ENCODE results near the gene SLC22A16.
"Not testable (repeated sequence)": the region's sequence is repeated elsewhere in the genome, so short reads cannot be mapped to it uniquely, and the experiment has no call there.

SLC22A16 gene

DNA sequence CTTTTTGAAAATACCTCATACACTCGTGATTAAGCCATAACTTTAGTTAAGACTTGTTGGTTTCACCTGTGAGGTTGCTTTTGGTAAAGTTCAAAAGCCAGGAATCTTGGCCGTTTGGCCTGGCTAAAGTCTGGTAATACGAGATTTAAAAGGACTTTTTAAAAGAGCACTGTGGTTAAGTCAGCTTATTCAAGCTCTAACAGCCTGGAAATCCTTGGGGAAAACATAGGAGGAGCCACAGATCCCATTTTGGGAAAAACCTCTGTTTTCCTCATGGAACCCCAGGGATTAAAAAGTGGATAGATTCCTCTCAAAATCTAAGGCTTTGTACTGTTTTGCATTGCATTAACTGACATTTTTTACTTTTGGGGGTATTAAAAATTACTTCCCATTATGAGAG, 13.7 kb upstream of the SLC22A16 start:
- DNase-seq (ENCODE audit: low spot score) = no peak

DNA sequence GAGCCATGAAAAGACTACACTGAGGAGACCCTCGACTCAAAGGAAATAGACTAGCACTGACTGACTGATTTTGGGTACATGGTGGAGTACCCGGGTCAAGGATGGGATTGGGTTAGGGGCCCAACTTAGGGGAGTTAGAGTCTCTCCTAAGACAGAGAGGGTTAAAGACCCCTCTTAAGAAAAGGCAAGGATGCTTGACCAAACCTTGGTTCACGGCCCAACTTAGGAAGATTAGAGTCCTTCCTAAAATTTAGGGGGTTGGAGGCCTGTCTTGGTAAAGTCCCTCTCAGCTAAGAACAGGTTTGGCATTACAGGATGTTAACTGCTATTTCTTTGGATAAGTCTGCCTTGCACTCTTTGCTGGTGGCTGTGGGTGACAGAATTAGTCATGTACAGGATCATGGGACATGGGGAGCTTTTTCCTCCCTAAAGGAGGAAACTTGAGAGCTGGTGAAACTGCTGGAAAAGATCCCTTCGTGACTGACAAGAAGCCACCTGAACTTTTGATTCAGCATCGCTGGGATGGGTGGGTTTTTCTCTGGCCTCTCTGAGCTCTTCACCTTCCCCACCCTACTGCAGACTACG, 12.3 kb upstream of the SLC22A16 start:
- no peak for DNase-seq (ENCODE audit: low spot score)

DNA sequence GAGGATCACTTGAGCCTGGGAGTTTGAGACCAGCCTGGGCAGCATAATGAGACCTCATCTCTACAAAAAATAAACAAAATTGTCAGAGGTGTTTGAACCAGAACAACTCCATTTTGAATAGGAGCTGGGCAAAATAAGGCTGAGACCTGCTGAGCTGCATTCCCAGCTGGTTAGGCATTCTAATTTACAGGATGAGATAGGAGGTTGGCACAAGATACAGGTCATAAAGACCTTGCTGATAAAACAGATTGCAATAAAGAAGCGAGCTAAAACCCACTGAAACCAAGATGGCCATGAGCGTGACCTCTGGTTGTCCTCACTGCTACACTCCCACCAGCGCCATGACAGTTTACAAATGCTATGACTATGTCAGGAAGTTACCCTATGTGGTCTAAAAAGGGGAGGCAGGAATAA, 11.6 kb upstream of the SLC22A16 start:
- not testable (repeated sequence) for DNase-seq (ENCODE audit: low spot score)

DNA sequence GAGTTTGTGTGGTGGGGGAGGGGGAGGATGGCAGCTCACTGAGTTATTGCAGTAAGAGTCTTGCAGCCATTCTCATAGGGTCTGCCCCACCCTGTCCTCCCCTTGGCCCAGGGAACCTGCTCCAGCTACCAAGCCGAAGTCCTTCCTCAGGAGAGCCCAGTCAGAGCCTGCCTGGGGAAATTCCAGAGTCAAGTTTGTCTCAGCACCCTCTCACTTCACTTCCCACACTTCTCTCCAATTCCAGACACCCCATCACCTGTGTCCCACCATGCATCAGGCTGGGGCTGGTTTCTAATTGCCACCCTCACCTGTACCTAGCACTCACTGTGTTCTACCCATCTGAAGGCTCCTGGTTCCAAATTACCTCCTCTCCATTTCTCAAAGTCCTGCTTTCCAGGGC, 10.3 kb upstream of the SLC22A16 start:
- DNase-seq (ENCODE audit: low spot score) = no peak

DNA sequence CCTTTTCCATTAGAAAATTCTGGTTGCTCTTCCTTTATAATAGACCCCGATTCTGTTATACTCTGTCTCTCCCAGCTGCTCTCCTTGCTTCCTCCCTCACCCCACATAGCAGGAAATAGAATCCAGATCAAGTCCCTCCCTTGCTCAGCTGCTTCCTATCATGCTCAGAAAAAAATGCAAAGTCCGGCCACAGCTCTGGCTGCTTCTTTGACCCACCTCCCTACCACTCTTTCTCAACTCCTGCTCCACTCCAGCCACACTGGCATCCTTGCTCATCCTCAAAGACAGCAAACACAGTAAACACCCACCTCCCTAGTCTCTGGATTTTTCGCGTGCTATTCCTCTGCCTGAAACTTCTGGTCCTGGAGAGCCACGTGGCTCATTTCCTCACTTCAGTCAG, 9.1 kb upstream of the SLC22A16 start:
- DNase-seq (ENCODE audit: low spot score) = no peak

DNA sequence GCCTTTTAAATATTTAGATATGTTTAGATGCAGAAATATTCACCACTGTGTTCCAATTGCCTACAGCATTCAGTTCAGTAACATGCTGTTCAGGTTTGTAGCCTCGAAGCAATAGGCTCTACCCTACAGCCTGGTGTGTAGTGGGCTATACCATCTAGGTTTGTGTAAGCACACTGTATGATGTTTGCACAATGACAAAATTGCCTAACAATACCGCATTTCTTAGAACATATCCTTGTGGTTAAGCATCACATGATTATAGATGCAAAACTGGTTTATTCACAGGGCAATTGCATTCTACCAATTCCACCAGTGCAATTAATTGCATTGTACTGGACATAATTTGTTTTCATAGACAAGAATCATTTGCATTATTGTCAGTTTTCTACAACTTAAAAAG, 7.9 kb upstream of the SLC22A16 start:
- no peak for DNase-seq (ENCODE audit: low spot score)

DNA sequence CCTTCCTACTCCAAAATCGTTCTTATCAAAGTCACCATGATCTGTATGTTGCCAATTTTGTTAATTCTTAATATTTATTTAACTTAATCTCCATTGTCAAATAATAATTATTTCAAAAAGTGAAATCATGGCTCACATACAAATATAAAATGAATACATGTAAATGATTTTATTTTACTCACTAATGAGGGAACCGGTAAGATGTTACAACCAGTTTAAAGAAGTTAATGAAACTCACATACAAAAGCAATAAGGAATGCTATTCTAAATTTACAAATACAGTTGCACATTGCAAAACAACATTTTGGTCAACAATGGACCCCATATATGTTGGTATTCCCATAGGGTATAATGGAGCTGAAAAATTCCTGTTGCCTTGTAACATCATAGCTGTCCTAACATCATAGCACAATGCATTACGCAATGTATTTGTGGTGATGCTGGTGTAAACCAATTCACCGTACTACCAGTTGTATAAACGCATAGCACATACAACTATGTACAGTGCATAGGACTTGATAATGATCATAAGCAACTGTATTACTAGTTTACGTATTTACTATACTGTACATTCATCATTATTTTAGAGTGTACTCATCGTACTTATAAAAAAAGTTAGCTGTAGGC, 6.5 kb upstream of the SLC22A16 start:
- no peak for DNase-seq (ENCODE audit: low spot score)

DNA sequence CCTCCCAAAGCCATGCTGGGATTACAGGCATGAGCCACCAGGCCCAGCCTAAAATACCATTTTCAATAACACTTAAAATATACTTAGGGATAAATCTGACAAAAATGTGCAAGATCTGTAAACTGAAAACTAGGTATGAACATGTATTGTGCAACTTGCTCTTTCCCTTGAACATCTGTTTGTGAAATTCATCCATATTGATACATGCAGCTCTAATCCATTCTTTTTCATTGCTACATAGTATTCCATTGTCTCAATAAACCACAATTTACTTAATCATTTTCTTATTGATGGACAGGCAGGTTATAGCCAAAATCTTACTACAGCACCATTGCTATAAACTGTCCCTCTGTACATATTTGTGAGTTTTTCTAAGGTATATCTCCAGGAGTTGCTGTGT, 4.7 kb upstream of the SLC22A16 start:
- no peak for DNase-seq (ENCODE audit: low spot score)

DNA sequence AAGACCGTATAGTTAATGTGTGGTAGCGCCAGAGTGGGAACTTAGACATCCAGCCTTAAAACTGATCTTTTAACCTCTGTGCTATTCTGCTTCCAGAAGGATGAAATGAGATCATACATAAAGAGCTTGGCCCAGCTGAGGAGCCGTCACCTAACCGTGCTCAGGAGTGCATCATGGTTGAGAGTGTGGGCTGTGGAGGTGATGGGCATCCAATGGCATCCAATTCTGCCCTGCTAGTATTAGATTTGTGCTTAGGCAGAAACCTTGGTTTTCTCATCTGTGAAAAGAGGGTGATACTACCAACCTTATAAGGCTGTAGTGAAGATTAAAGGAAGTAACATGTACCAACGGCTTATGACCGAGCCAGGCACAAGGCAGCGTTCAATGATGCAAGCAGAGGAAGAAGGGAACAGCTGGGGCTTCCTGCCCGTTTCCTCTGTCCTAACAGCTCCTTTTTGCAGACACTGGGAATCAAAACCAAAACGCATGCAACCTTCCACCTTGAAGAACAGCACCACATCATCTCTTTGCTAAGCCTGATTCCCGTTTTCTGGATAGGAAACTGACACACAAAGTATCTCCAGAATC, 1.3 kb downstream of the SLC22A16 start:
- DNase-seq (ENCODE audit: low spot score) = peak; percentile 11

DNA sequence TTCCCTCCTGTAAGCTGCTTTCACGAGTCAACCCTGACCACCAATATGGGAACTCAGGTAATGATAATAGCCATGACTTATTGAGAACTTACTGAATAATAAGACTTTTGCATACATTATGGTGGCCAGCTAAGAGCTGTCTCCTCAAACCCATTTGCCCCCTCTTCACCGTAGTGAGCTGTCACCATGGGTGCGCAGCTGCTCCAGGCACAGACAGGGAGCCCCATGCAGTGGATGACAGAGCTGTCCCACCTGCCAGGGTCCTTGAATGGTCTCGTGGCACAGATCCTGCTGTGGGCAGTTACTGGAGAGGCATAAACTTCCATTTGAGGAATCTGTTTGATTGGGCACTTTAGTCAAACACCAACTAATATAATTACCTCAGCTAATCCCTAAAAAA, 1.9 kb downstream of the SLC22A16 start:
- DNase-seq (ENCODE audit: low spot score) = no peak

DNA sequence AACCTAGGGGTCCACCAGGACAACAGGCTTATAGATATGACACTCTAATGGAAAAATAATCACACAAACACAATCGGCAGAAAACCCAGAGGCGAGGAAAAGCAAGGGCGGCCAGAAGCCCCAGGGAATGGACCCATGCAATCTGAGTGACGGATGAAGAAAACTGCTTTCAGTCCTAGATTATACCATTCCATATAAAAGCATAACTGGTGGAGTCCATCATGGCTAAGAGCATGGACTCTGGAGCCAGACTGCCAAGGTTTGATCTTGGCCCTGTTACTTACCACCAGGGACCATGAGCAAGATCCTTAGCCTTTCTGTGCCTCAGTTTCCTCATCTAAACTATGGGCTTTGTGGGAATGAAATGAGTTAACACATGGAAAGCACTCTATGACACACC, 3.7 kb downstream of the SLC22A16 start:
- DNase-seq (ENCODE audit: low spot score) = no peak

DNA sequence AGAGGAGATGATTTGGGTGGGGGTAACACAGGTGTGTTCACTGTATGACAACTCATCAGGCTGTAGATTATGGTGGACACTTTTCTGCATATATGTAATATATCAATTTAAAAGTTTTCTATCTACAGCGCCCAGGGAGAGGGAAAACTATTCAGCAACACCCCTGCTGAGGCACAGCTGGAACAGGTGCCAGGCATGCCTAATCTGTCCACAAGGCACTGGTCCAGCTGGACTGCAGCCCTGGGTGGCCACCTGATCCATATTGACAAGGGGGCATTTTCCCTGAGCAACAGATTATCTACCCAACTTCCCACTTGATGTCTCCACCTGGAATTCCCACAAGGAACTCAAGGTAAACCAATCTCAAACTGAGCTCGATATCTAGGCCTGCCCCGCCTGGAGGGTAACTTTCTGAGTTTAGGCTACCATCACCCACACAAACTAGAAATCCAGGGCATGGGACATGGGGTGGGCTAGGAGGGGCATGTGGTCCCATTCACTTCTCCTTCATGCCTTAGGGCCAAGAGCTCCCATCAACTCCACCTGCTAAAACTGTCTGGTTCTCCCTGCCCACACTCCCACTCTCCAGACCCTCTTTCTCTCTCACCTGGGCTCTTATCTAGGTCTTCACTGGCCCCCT, 4.6 kb downstream of the SLC22A16 start:
- DNase-seq (ENCODE audit: low spot score) = no peak

DNA sequence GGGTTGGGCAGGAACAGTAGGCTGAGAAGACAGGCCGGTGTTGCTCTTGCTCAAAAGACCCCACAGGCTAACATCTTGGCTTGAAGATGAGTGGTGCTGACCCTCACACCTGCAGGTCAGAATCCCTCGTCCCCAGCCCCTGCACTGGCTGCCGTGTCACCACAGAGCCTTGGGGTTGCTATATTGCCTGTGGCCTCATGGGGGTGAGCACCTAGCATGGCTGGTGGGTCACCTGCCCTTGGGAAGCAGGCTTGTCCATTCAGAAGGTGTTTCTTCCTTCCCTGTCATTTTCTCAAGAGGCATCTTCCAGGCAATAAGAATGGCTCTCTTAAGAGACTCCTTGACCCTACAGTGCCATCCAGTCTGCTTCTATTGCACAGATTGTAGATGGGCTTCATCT, 7.7 kb downstream of the SLC22A16 start:
- DNase-seq (ENCODE audit: low spot score) = no peak

DNA sequence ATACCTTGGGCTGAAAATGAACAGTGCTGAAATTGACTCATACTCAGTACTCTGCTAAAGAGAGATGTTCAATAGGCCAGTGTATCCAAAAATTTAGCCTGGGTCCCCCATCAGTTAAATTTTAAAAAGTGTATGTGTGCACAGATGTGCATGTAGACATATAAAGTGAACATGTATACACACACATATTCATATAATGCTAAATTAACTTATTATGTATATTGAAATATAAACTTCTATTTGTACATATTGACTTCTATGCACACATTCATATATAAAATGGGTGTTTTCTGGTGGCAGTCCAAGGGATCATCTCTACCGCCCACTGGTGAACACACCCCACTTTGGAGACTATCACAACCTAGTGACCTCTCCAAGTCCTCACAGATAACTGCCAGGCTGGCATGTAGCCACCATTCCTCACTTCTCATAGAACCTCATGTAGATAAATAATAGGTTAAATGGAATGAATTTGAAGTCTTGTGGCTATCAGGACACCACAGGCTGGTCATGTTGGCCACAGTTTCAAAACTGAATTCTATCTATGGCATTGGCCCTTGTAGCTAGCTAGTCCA, 8.8 kb downstream of the SLC22A16 start:
- no peak for DNase-seq (ENCODE audit: low spot score)

DNA sequence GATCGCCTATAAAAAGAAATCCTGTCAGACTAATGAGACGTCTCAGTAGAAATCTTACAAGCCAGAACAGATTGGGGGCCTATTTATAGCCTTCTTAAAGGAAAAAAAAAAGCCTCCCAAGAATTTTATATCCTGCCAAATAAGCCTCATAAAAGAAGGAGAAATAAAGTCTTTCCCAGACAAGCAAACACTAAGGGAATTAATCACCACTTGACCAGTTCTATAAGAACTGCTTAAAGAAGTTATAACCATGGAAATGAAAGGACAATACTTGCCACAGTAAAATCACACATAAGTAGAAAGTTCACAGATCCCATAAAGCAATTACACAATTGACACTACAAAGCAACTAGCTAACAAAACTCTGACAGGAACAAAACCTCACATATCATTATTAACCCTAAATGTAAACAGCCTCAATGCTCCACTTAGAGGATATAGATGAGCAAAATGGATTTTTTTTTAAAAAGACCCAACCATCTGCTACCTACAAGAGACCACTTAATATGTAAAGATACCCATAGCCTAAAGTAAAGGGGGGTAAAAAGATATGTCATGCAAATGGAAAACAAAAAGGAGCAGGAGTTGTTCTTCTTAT, 13.4 kb downstream of the SLC22A16 start:
- DNase-seq (ENCODE audit: low spot score) = no peak

DNA sequence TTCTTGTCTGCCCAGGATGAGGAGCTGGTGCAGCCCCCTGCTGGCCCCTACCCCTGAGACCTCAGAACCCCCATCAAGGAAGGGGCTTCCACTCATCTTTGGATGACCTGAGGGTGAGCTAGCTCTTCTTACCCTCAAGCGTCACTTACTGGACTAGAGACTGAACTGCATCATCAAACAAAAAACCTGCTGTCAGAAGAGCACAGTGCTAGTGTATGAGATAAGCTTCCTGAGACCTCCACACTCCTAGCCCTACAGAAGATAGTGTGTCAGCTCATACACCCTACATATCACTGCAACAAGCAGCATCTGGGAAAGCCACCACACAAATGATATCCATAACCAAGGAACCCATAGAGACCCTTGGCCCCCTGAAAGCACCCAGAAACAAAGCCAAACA, 15.0 kb downstream of the SLC22A16 start:
- no peak for DNase-seq (ENCODE audit: low spot score)

DNA sequence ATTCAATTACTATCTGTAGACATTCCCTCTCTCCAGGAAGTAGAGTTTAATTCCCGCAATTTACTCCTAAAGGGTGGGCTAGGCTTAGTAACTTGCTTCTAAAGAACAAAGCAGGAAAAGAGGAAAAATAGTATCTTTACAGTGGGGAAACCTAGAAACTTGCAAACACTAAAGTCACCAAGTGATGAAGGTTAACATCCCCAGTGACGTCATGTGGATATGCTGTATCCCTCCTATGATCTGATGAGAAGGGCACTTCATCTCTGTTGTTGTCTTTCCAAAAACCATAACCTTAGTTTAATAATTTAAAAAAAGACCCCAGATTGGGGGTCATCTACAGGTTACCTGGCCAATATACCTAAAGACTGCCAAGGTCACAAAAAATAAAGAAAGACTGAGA, 17.3 kb downstream of the SLC22A16 start:
- DNase-seq (ENCODE audit: low spot score) = no peak

DNA sequence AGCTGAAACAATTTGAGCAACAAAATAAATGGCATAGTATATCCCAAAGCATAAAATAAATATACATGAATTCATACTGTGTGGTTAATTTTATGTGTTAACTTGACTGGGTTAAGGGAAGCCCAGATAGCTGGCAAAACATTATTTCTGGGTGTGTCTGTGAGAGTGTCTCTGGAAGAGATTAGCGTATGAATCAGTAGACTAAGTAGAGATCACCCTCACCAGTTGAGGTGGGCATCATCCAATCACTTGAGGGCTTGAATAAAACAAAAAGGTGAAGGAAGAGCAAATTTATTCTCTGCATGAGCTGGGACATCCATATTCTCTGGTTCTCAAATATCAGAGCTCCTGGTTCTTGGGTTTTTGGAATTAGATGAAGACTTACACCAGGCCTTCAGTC, 17.9 kb downstream of the SLC22A16 start:
- DNase-seq (ENCODE audit: low spot score) = no peak

DNA sequence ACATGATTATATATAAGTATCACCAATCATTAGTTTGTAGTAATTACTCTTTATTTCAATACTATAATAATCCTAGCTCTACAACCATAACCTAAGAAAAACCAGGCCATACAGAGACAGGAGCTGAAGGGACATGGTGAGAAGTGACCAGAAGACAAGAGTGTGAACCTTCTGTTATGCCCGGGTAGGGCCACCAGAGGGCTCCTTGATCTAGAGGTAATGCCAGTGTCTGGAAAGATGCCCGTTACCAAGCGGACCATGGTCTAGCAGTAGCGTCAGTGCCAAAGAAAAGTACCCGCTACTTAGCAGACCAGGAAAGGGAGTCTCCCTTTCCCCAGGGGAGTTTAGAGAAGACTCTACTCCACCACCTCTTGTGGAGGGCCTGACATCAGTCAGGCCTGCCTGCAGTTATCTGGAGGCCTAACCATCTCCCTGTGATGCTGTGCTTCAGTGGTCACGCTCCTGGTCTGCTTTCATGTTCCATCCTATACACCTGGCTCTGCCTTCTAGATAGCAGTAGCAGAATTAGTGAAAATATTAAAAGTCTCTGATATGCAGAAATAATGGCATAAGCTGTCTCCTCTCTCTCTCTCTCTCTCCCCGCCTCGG, 18.7 kb downstream of the SLC22A16 start:
- DNase-seq (ENCODE audit: low spot score) = peak; percentile 29

DNA sequence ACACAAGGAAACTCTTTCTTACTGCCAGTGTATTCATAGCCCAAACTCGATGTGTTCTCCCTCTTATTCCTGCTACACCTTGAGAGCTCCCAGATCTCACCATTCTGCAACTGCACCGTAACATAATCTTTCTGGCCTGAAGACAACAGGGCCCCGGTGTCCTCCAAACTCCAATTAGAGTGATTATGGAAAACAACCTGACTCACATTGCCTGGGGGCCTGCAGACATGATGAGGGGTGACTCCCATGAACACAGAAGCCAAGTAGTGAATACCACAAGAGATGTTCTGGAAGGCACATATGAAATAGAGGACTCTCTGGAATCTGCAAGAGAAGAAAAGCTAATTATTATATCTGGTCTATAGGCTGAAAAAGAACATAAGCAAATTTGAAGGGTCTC, 19.7 kb downstream of the SLC22A16 start:
- DNase-seq (ENCODE audit: low spot score) = no peak

DNA sequence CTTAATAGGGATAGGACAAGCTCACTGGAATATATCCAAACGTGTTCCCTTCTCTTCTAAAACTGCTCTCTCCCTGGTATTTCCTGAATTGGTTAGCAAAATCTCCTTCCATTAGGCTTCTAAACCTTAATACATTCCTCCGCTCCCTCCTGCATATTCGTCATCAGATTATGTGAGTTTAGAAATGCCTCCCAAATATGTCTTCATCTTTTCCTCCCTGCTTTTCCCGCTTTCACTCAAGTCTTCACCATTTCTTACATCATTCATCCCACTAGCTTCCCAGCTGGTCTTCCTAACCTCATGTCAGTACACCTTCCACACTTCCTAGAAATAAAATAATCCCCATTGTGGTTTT, 26.9 kb downstream of the SLC22A16 start:
- DNase-seq (ENCODE audit: low spot score) = no peak

DNA sequence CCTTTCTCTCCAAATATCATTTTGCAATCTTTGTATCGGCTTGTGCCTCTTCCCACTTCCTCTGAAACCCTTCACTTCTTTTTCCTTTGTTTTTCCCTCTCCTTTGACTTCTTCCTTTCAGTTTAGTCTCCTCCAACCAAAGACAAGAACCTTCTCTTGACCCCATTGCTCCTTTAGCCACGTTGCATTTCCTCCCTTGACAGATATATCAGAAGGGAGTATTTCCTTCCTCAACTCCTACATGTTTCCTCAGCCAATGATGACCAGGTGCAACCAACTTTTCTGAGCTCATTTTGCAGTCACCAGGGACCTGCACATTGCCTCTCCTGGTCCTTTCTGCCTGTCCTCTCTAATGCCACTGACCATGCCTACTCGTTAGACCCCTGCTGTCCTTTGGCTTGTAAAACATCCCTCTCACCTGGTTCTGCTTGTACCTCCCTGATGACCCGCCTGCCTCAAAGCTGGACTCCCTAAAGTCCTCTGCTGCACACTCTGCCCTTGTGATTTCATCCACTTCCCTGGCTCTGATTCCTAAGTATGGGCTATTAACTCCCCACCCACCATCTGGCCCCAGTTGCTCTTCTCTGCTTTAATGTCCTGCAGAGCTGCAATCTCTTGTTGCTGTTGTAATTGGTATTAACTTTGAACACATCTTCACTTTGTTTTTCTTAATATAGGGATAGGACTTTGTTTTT, 27.4 kb downstream of the SLC22A16 start:
- DNase-seq (ENCODE audit: low spot score) = no peak
